GM23338 (cell line): ENCODE data around the gene SEPTIN7. TPM values are rescaled to one million over a fixed set of nuclear protein-coding genes. Genes with fewer than 3 reads are reported as not detected.

Experiments
- ATAC-seq: fragments of 200-7000 bp; cut with Tn5 transposase; 3 replicates; pipeline ENCODE4 v1.9.1; 2020
- DNase-seq: peaks from one replicate; pipeline ENCODE4 v3.0.0-alpha.2; 2015; ENCODE audit warnings: low spot score
- H2AFZ ChIP-seq: fragments of 200-600 bp; sonication (generic); 2 replicates; pipeline ENCODE4 v1.8.0; 2016; ENCODE audit warnings: antibody characterized with exemption, mild to moderate bottlenecking, moderate library complexity
- H3F3A ChIP-seq: fragments of 200-600 bp; sonication (generic); replicated peaks from 2 replicates; pipeline ENCODE4 v1.8.0; 2017; ENCODE audit warnings: antibody characterized with exemption, mixed run types, low read depth
- H3K27ac ChIP-seq: fragments of 200-600 bp; sonication (generic); 2 replicates; pipeline ENCODE4 v1.6.1; 2016; ENCODE audit warnings: low read depth
- H3K27me3 ChIP-seq: fragments of 200-600 bp; sonication (generic); 2 replicates; pipeline ENCODE4 v1.8.0; 2016; ENCODE audit warnings: mild to moderate bottlenecking, mixed run types, moderate library complexity; ENCODE audit not compliant: insufficient read depth
- H3K36me3 ChIP-seq: fragments of 200-600 bp; sonication (generic); 2 replicates; pipeline ENCODE4 v1.8.0; 2016; ENCODE audit warnings: mild to moderate bottlenecking; ENCODE audit not compliant: insufficient read depth
- H3K4me1 ChIP-seq: fragments of 200-600 bp; sonication (generic); 2 replicates; pipeline ENCODE4 v1.8.0; 2016; ENCODE audit warnings: mild to moderate bottlenecking, moderate library complexity; ENCODE audit not compliant: insufficient read depth
- H3K4me2 ChIP-seq: fragments of 200-600 bp; sonication (generic); 2 replicates; pipeline ENCODE4 v1.7.1; 2017; ENCODE audit warnings: mixed run types
- H3K4me3 ChIP-seq: fragments of 200-600 bp; sonication (generic); 2 replicates; pipeline ENCODE4 v1.6.1; 2016; ENCODE audit warnings: mixed run types
- H3K79me2 ChIP-seq: fragments of 200-600 bp; sonication (generic); replicated peaks from 2 replicates; pipeline ENCODE4 v1.8.0; 2017; ENCODE audit warnings: mild to moderate bottlenecking; ENCODE audit not compliant: insufficient read depth
- H3K9me2 ChIP-seq: fragments of 200-600 bp; sonication (generic); 2 replicates; pipeline ENCODE4 v1.8.0; 2017; ENCODE audit not compliant: insufficient read depth
- H4K20me1 ChIP-seq: fragments of 200-600 bp; sonication (generic); replicated peaks from 2 replicates; pipeline ENCODE4 v1.8.0; 2017; ENCODE audit warnings: mild to moderate bottlenecking; ENCODE audit not compliant: insufficient read depth
- H3K27ac Mint-ChIP-seq: 2 replicates; pipeline ENCODE4 v1.8.0; 2020; ENCODE audit warnings: inconsistent platforms, mild to moderate bottlenecking, moderate library complexity, mixed read lengths
- H3K27me3 Mint-ChIP-seq: 3 replicates; pipeline ENCODE4 v1.8.0; 2022; ENCODE audit warnings: low read depth, mild to moderate bottlenecking, moderate library complexity, mixed read lengths, inconsistent platforms; ENCODE audit not compliant: insufficient read depth, poor library complexity
- H3K36me3 Mint-ChIP-seq: 3 replicates; pipeline ENCODE4 v1.8.0; 2021; ENCODE audit warnings: low read depth, mild to moderate bottlenecking, inconsistent platforms, moderate library complexity, mixed read lengths
- H3K4me1 Mint-ChIP-seq: 3 replicates; pipeline ENCODE4 v1.8.0; 2020; ENCODE audit warnings: mild to moderate bottlenecking, inconsistent platforms, mixed read lengths
- H3K4me3 Mint-ChIP-seq: 3 replicates; pipeline ENCODE4 v1.8.0; 2021; ENCODE audit warnings: moderate library complexity, mild to moderate bottlenecking, inconsistent platforms, mixed read lengths
- H3K9me3 Mint-ChIP-seq: 3 replicates; pipeline ENCODE4 v1.8.0; 2020; ENCODE audit warnings: moderate library complexity, mild to moderate bottlenecking, inconsistent platforms, mixed read lengths
- CREB1 ChIP-seq: fragments of 250-450 bp; sonication (Bioruptor Pico); IDR thresholded peaks from 2 replicates; pipeline ENCODE4 v1.5.0; 2020; ENCODE audit warnings: low read depth, mild to moderate bottlenecking, moderate library complexity
- EZH2 ChIP-seq: fragments of 200-600 bp; sonication (generic); IDR thresholded peaks from one replicate; pipeline ENCODE4 v1.8.0; 2017; ENCODE audit warnings: antibody characterized with exemption, mild to moderate bottlenecking, low read depth; ENCODE audit not compliant: unreplicated experiment
- JUNB ChIP-seq: IDR thresholded peaks from one replicate; pipeline ENCODE4 v1.6.1; 2016; ENCODE audit warnings: antibody characterized with exemption; ENCODE audit not compliant: unreplicated experiment
- NANOG ChIP-seq: IDR thresholded peaks from 2 replicates; pipeline ENCODE4 v1.6.1; 2016; ENCODE audit warnings: antibody characterized with exemption, borderline replicate concordance
- POLR2AphosphoS5 ChIP-seq: IDR thresholded peaks from 2 replicates; pipeline ENCODE4 v1.6.1; 2016; ENCODE audit warnings: antibody characterized with exemption, low read depth
- STAT1 ChIP-seq: IDR thresholded peaks from one replicate; pipeline ENCODE4 v1.6.1; 2016; ENCODE audit warnings: antibody characterized with exemption; ENCODE audit not compliant: unreplicated experiment
- ZNF114 ChIP-seq: fragments of 250-450 bp; sonication (Bioruptor Pico); IDR thresholded peaks from 2 replicates; pipeline ENCODE4 v1.5.0; 2020; ENCODE audit warnings: mild to moderate bottlenecking, moderate library complexity
- ZNF331 ChIP-seq: fragments of 250-450 bp; sonication (Bioruptor Pico); IDR thresholded peaks from 2 replicates; pipeline ENCODE4 v1.5.0; 2020; ENCODE audit warnings: low read depth, mild to moderate bottlenecking, moderate library complexity
- ZNF462 ChIP-seq: fragments of 250-450 bp; sonication (Bioruptor Pico); IDR thresholded peaks from 2 replicates; pipeline ENCODE4 v1.5.0; 2020; ENCODE audit warnings: mild to moderate bottlenecking, moderate library complexity
- long read RNA-seq: library from polyadenylated mRNA; unstranded; transcript quantifications from one replicate; pipeline ENCODE4 v2.0.0, GENCODE V29; 2020; ENCODE audit not compliant: unreplicated experiment
- polyA plus RNA-seq: library from polyadenylated mRNA; unstranded; fragments of >200 nt; fragmentation: Nextera tagmentation; extraction: Ambion mirVana; gene quantifications from 2 replicates; pipeline ENCODE4 v1.2.1, GENCODE V29; 2016
- total RNA-seq: library from RNA; depleted of rRNA; stranded (reverse); fragments of >200 nt; shearing (Covaris generic); gene quantifications from 2 replicates; pipeline ENCODE4 v1.2.3, GENCODE V29; 2014; rRNA removed
- TF ChIP-seq, protein P1 (sequence below): IDR thresholded peaks from 2 replicates; pipeline ENCODE4 v1.6.1; 2016; ENCODE audit warnings: antibody characterized with exemption

Gene SEPTIN7
- total RNA-seq (210 and 214 TPM in 2 replicates), polyA plus RNA-seq (475 and 499 TPM in 2 replicates)
- long read RNA-seq, full-length matches to known transcripts = 23 of 88 reads
- long read RNA-seq, partial matches to known transcripts = 51 of 88 reads
- long read RNA-seq, other reads (novel, unspliced or antisense) = 14 of 88 reads

GRCh38 chr7:35800718-35801391 is at the start of gene SEPTIN7:
Gene SEPTIN7, plus strand, starts transcription at chr7:35801057. Its CDS starts 153 bp downstream, at chr7:35801210.
- Histone ChIP-seq H3K4me2 (peak within 1 kb of the TSS; percentile 90), H3K9me2 (no peaks in the 10 kb centered on the region), H3K79me2 (peaks cover 42% of the 10 kb centered on the region), H3K27me3 (no peaks in the 10 kb centered on the region), H3K27ac (peak within 1 kb of the TSS; percentile 90), H3K4me3 (peak within 1 kb of the TSS; percentile 85), H3K36me3 (no peaks in the 10 kb centered on the region), H3K4me1 (peaks cover 36% of the 10 kb centered on the region), H4K20me1 (peaks cover 19% of the 10 kb centered on the region), H3F3A (0 out of 2 replicates have a peak, but pooled peaks cover 4% of the 10 kb centered on the region), H2AFZ (peak within 1 kb of the TSS; percentile 85; the same call in 1 of the 2 replicates)
- TF ChIP-seq POLR2AphosphoS5 = peak; percentile 84
- peak; percentile 56 for TF ChIP-seq CREB1
- TF ChIP-seq, protein P1, sequence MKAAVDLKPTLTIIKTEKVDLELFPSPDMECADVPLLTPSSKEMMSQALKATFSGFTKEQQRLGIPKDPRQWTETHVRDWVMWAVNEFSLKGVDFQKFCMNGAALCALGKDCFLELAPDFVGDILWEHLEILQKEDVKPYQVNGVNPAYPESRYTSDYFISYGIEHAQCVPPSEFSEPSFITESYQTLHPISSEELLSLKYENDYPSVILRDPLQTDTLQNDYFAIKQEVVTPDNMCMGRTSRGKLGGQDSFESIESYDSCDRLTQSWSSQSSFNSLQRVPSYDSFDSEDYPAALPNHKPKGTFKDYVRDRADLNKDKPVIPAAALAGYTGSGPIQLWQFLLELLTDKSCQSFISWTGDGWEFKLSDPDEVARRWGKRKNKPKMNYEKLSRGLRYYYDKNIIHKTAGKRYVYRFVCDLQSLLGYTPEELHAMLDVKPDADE = peak; percentile 27; the same call in 1 of the 2 replicates
- TF ChIP-seq ZNF331 (CRISPR knock-in tag) = no peak
- Mint-ChIP-seq H3K4me1 (peaks cover 37% of the 10 kb centered on the region), H3K4me3 (peak within 1 kb of the TSS; percentile 97), H3K27me3 (peaks cover 3% of the 10 kb centered on the region), H3K36me3 (no peaks in the 10 kb centered on the region; the same call in 2 of the 3 replicates), H3K27ac (peak within 1 kb of the TSS; percentile 99), H3K9me3 (no peaks in the 10 kb centered on the region; the same call in 2 of the 3 replicates)
- DNase-seq (peak; percentile 99), ATAC-seq (peak; percentile 90)

GRCh38 chr7:35752742-35753141 is 48.1 kb upstream of the SEPTIN7 start:
- Histone ChIP-seq H3K4me1 (peaks cover 31% of the 10 kb centered on the region), H3K9me2 (peaks cover 11% of the 10 kb centered on the region), H3K79me2 (no peaks in the 10 kb centered on the region), H3K4me3 (no peak overlapping the region), H3K4me2 (no peak overlapping the region), H3K27ac (no peak overlapping the region), H4K20me1 (no peaks in the 10 kb centered on the region), H3F3A (no peaks in the 10 kb centered on the region), H2AFZ (no peak overlapping the region), H3K27me3 (no peaks in the 10 kb centered on the region), H3K36me3 (no peaks in the 10 kb centered on the region)
- H3K36me3 Mint-ChIP-seq = no peaks in the 10 kb centered on the region
- peaks cover 18% of the 10 kb centered on the region; the same call in 2 of the 3 replicates for H3K4me1 Mint-ChIP-seq
- no peaks in the 10 kb centered on the region for H3K9me3 Mint-ChIP-seq
- ATAC-seq = no peak
- no peak for DNase-seq
- no peaks in the 10 kb centered on the region for H3K27me3 Mint-ChIP-seq
- H3K4me3 Mint-ChIP-seq = no peak overlapping the region
- H3K27ac Mint-ChIP-seq = no peak overlapping the region
- TF ChIP-seq ZNF462 (CRISPR knock-in tag) = no peak
- no peak for TF ChIP-seq NANOG
- TF ChIP-seq EZH2 = no peak
- TF ChIP-seq STAT1 = no peak
- TF ChIP-seq ZNF114 (CRISPR knock-in tag) = no peak
- TF ChIP-seq JUNB = no peak
- no peak for TF ChIP-seq CREB1
